Measurements from ENCODE around the gene GOLGA8M. TPM values are rescaled to one million over a fixed set of nuclear protein-coding genes. Genes with fewer than 3 reads are reported as not detected.
"Not testable (repeated sequence)": the region's sequence is repeated elsewhere in the genome, so short reads cannot be mapped to it uniquely, and the experiment has no call there.

GOLGA8M gene

DNA sequence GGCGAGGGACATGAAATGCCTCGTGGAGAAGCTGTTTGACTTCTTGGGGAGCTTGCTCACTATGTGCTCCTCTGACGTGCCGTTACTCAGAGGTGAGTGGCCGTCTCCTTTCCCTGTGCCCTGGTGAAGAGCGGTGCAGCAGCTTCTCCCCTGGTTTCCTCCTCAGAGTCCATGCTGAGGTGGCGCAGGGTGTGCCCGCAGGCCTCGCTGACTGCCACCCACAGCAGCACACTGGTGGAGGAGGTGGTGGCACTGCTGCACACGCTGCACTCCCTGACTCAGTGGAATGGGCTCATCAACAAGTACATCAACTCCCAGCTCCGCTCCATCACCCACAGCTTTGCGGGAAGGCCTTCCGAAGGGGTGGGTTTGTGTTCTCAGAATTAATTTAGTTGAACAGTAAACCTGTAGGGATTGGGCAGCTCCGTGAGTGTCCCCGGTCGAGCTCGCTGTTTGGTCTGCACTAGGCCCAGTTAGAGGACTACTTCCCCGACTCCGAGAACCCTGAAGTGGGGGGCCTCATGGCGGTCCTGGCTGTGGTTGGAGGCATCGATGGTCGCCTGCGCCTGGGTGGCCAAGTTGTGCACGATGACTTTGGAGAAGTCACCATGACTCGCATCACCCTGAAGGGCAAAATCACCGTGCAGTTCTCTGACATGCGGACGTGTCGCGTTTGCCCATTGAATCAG, 56.7 kb downstream of the GOLGA8M start:
- not testable (repeated sequence) for H3K4me1 ChIP-seq (ENCODE audit: control insufficient read depth, insufficient read depth, low read depth, low read length); H2BK15ac ChIP-seq (ENCODE audit: low read depth, poor library complexity, severe bottlenecking); DNase-seq; H3K27ac ChIP-seq (ENCODE audit: low read length, poor library complexity, severe bottlenecking); H3K9me3 ChIP-seq (ENCODE audit: control insufficient read depth, low read length); H4K91ac ChIP-seq (ENCODE audit: low read length); H3K79me1 ChIP-seq (replicated peaks; ENCODE audit: low read length, poor library complexity, severe bottlenecking); H3K36me3 ChIP-seq (ENCODE audit: control insufficient read depth in 1 of 2, insufficient read depth in 2 of 2, low read depth in 1 of 2, low read length in 2 of 2); H3K9ac ChIP-seq (ENCODE audit: low read length); H2AFZ ChIP-seq (ENCODE audit: low read depth, low read length); H3K4ac ChIP-seq (ENCODE audit: low read depth in 1 of 2, low read length in 2 of 2); H2BK120ac ChIP-seq (ENCODE audit: low read depth, low read length); H2AK5ac ChIP-seq (ENCODE audit: low read length, severe bottlenecking); H2BK12ac ChIP-seq (ENCODE audit: low read length in 2 of 2); H4K8ac ChIP-seq (ENCODE audit: low read length); H3K18ac ChIP-seq (ENCODE audit: low read depth in 1 of 2, low read length in 2 of 2); H3K14ac ChIP-seq (ENCODE audit: low read length in 2 of 2); H3K23ac ChIP-seq (ENCODE audit: low read length in 2 of 2); H2BK5ac ChIP-seq (ENCODE audit: low read depth, low read length, poor library complexity, severe bottlenecking); H3K4me3 ChIP-seq (ENCODE audit: insufficient read depth in 1 of 2, low read depth in 1 of 2, low read length in 2 of 2); H3K27me3 ChIP-seq (ENCODE audit: control insufficient read depth in 1 of 2, insufficient read depth in 1 of 2, low read length in 2 of 2); H3K4me2 ChIP-seq (ENCODE audit: low read length, poor library complexity, severe bottlenecking)
- WGBS: 96% methylated on average over 5 of the region's 30 CpGs

DNA sequence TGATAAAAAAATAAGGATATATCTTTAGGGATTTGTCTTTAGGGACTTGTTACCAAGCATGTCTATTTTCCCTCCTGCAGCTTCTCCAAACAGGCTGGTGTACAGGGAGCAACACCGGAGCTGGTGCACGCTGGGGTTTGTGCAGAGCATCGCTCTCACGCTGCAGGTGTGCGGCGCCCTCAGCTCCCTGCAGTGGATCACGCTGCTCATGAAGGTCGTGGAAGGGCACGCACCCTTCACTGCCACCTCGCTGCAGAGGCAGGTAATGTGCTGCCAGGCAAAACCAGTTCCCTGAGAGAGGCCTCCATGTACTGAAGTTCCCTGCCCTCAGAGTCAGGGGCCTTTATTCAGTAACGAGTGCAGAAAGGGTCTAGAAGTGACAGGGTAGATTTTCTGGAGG, 58.0 kb downstream of the GOLGA8M start:
- H2BK15ac ChIP-seq (ENCODE audit: low read depth, poor library complexity, severe bottlenecking); H3K9me3 ChIP-seq (ENCODE audit: control insufficient read depth, low read length); H2BK120ac ChIP-seq (ENCODE audit: low read depth, low read length); H3K4me2 ChIP-seq (ENCODE audit: low read length, poor library complexity, severe bottlenecking); H3K4me1 ChIP-seq (ENCODE audit: control insufficient read depth, insufficient read depth, low read depth, low read length); H4K8ac ChIP-seq (ENCODE audit: low read length); H3K4ac ChIP-seq (ENCODE audit: low read depth in 1 of 2, low read length in 2 of 2); H3K36me3 ChIP-seq (ENCODE audit: control insufficient read depth in 1 of 2, insufficient read depth in 2 of 2, low read depth in 1 of 2, low read length in 2 of 2); H3K23ac ChIP-seq (ENCODE audit: low read length in 2 of 2); H4K91ac ChIP-seq (ENCODE audit: low read length); H2AK5ac ChIP-seq (ENCODE audit: low read length, severe bottlenecking); H2AFZ ChIP-seq (ENCODE audit: low read depth, low read length); H3K18ac ChIP-seq (ENCODE audit: low read depth in 1 of 2, low read length in 2 of 2); H3K27me3 ChIP-seq (ENCODE audit: control insufficient read depth in 1 of 2, insufficient read depth in 1 of 2, low read length in 2 of 2); H2BK5ac ChIP-seq (ENCODE audit: low read depth, low read length, poor library complexity, severe bottlenecking); H3K14ac ChIP-seq (ENCODE audit: low read length in 2 of 2); H3K9ac ChIP-seq (ENCODE audit: low read length); H3K79me1 ChIP-seq (replicated peaks; ENCODE audit: low read length, poor library complexity, severe bottlenecking); H2BK12ac ChIP-seq (ENCODE audit: low read length in 2 of 2); DNase-seq; H3K27ac ChIP-seq (ENCODE audit: low read length, poor library complexity, severe bottlenecking); H3K4me3 ChIP-seq (ENCODE audit: insufficient read depth in 1 of 2, low read depth in 1 of 2, low read length in 2 of 2): not testable (repeated sequence)
- no CpG with 5 or more reads among the region's 11 CpGs for WGBS

DNA sequence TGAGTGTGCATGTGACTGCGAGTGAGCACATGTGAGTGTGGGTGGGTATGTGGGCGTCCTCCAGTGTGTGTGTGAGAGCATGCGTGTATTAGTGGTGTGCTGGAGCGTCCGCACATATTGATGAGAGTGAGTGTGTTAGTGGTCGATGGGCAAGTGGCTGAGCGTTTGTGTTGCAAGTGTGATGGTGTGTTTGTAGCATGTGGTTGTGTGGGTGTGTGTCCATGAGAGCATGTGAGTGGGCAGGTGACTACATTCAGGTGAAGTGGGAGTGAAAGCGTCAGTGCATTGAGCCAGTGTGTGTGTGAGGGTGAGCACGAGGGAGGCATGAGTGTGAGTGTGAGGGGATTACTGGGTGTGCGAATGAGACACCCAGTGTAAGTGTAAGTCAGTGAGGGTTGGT, 59.7 kb downstream of the GOLGA8M start:
- not testable (repeated sequence) for H2AK5ac ChIP-seq (ENCODE audit: low read length, severe bottlenecking); H3K4me2 ChIP-seq (ENCODE audit: low read length, poor library complexity, severe bottlenecking); H3K4ac ChIP-seq (ENCODE audit: low read depth in 1 of 2, low read length in 2 of 2); H3K23ac ChIP-seq (ENCODE audit: low read length in 2 of 2); H2BK12ac ChIP-seq (ENCODE audit: low read length in 2 of 2); H2BK5ac ChIP-seq (ENCODE audit: low read depth, low read length, poor library complexity, severe bottlenecking); H3K18ac ChIP-seq (ENCODE audit: low read depth in 1 of 2, low read length in 2 of 2); DNase-seq; H3K79me1 ChIP-seq (replicated peaks; ENCODE audit: low read length, poor library complexity, severe bottlenecking); H3K36me3 ChIP-seq (ENCODE audit: control insufficient read depth in 1 of 2, insufficient read depth in 2 of 2, low read depth in 1 of 2, low read length in 2 of 2); H3K27me3 ChIP-seq (ENCODE audit: control insufficient read depth in 1 of 2, insufficient read depth in 1 of 2, low read length in 2 of 2); H4K8ac ChIP-seq (ENCODE audit: low read length); H3K4me3 ChIP-seq (ENCODE audit: insufficient read depth in 1 of 2, low read depth in 1 of 2, low read length in 2 of 2); H3K14ac ChIP-seq (ENCODE audit: low read length in 2 of 2); H3K4me1 ChIP-seq (ENCODE audit: control insufficient read depth, insufficient read depth, low read depth, low read length); H2BK120ac ChIP-seq (ENCODE audit: low read depth, low read length); H4K91ac ChIP-seq (ENCODE audit: low read length); H3K27ac ChIP-seq (ENCODE audit: low read length, poor library complexity, severe bottlenecking); H3K9ac ChIP-seq (ENCODE audit: low read length); H2BK15ac ChIP-seq (ENCODE audit: low read depth, poor library complexity, severe bottlenecking); H2AFZ ChIP-seq (ENCODE audit: low read depth, low read length); H3K9me3 ChIP-seq (ENCODE audit: control insufficient read depth, low read length)
- 99% methylated on average over 8 of the region's 10 CpGs for WGBS

Small RNAs within 50 kb of the gene (small RNA-seq; reads per million reads assigned to genes)
- gene RN7SL719P (ENCODE audit: low read depth): not detected

All from mesenchymal stem cell (in vitro differentiated cells and primary cell).